GM12891 (cell line): ENCODE measurements around the gene ANKEF1.

ENCODE experiments used
- PAX5 ChIP-seq: IDR thresholded peaks from 2 replicates; pipeline ENCODE4 v1.6.1; 2011; ENCODE audit warnings: low read length, moderate library complexity, mild to moderate bottlenecking; ENCODE audit not compliant: insufficient read depth, severe bottlenecking
- POLR2A ChIP-seq: IDR thresholded peaks from 2 replicates; pipeline ENCODE4 v1.6.1; 2011; ENCODE audit warnings: low read depth, low read length, control low read depth
- POLR2AphosphoS5 ChIP-seq: IDR thresholded peaks from 2 replicates; pipeline ENCODE4 v1.6.1; 2011; ENCODE audit warnings: low read depth, low read length, control low read depth
- POU2F2 ChIP-seq: IDR thresholded peaks from 2 replicates; pipeline ENCODE4 v1.6.1; 2011; ENCODE audit warnings: low read depth, mild to moderate bottlenecking, control low read depth, low read length, moderate library complexity
- SPI1 ChIP-seq: IDR thresholded peaks from 2 replicates; pipeline ENCODE4 v1.6.1; 2011; ENCODE audit warnings: low read depth, low read length, control low read depth
- TAF1 ChIP-seq: IDR thresholded peaks from 2 replicates; pipeline ENCODE4 v1.6.1; 2011; ENCODE audit warnings: low read depth, low read length, control low read depth

DNA sequence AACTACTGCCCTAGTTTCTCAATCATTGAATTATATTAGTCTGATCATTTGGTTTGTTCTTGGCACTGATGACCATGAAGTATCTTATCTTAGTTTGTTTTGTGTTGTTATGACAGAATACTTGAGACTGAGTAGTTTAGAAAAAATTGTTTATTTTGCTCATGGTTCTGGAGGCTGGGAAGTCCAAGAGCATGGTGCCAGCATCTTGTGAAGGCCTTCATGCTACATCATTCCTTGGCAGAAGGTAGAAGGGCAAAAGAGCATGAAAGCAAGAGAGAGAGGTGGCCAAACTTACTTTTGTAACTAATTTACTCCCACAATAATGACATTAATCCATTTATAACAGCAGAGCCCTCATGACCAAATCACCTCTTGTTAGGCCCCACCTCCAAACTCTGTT is 40.1 kb upstream of the ANKEF1 start:
- TF ChIP-seq POLR2A (no peak), SPI1 (no peak), POLR2AphosphoS5 (no peak), TAF1 (no peak), PAX5 (no peak), POU2F2 (no peak)
